ENCODE measurements around the gene ABCA13.

The ABCA13 gene

GRCh38 chr7:48312151-48312550, 140.9 kb downstream of the ABCA13 start:
- no peak for TF ChIP-seq EGR1 (IDR thresholded peaks at IDR 0.05)
- no peak for TF ChIP-seq CEBPB (IDR thresholded peaks at IDR 0.05)
- TF ChIP-seq EP300 (IDR thresholded peaks at IDR 0.05; ENCODE audit: borderline replicate concordance): no peak

GRCh38 chr7:48316768-48317167, 145.5 kb downstream of the ABCA13 start:
- TF ChIP-seq TAF1 (IDR thresholded peaks at IDR 0.05; ENCODE audit: low read depth): no peak
- TF ChIP-seq RAD21 (IDR thresholded peaks at IDR 0.05; ENCODE audit: low read depth): no peak
- no peak for TF ChIP-seq TEAD4 (IDR thresholded peaks at IDR 0.05)
- TF ChIP-seq CREB1 (IDR thresholded peaks at IDR 0.05; ENCODE audit: low read depth): no peak
- no peak for TF ChIP-seq FOXM1 (IDR thresholded peaks at IDR 0.05; ENCODE audit: borderline replicate concordance, low read depth)
- TF ChIP-seq YY1 (IDR thresholded peaks at IDR 0.05; ENCODE audit: low read depth): no peak

- TF ChIP-seq YY1 (IDR thresholded peaks at IDR 0.05; ENCODE audit: low read depth) (no peak), TCF12 (IDR thresholded peaks at IDR 0.05; ENCODE audit: low read depth) (no peak), MAX (IDR thresholded peaks at IDR 0.05) (no peak), REST (IDR thresholded peaks at IDR 0.05; ENCODE audit: low read depth) (no peak)
These were observed 146.1 kb downstream of the ABCA13 start for GRCh38 chr7:48317360-48317759.

GRCh38 chr7:48321319-48322010, 150.2 kb downstream of the ABCA13 start:
- no peak for TF ChIP-seq TEAD4 (IDR thresholded peaks at IDR 0.05)
- TF ChIP-seq RAD21 (IDR thresholded peaks at IDR 0.05; ENCODE audit: low read depth): no peak
- TF ChIP-seq YY1 (IDR thresholded peaks at IDR 0.05; ENCODE audit: low read depth): no peak
- no peak for TF ChIP-seq EP300 (IDR thresholded peaks at IDR 0.05; ENCODE audit: borderline replicate concordance)
- no peak for TF ChIP-seq NFIC (IDR thresholded peaks at IDR 0.05)
- no peak for TF ChIP-seq MAX (IDR thresholded peaks at IDR 0.05)
- no peak for TF ChIP-seq TCF12 (IDR thresholded peaks at IDR 0.05; ENCODE audit: low read depth)
- no peak for TF ChIP-seq CEBPB (IDR thresholded peaks at IDR 0.05)
- no peak for TF ChIP-seq TAF1 (IDR thresholded peaks at IDR 0.05; ENCODE audit: low read depth)
- TF ChIP-seq USF1 (IDR thresholded peaks at IDR 0.05): no peak
- no peak for TF ChIP-seq REST (IDR thresholded peaks at IDR 0.05; ENCODE audit: low read depth)
- no peak for TF ChIP-seq EGR1 (IDR thresholded peaks at IDR 0.05)
- no peak for TF ChIP-seq CREB1 (IDR thresholded peaks at IDR 0.05; ENCODE audit: low read depth)
- TF ChIP-seq FOXM1 (IDR thresholded peaks at IDR 0.05; ENCODE audit: borderline replicate concordance, low read depth): no peak
- no peak for TF ChIP-seq ZBTB7A (IDR thresholded peaks at IDR 0.05; ENCODE audit: low read depth)

- TF ChIP-seq TEAD4 (IDR thresholded peaks at IDR 0.05) (no peak), EGR1 (IDR thresholded peaks at IDR 0.05) (no peak), REST (IDR thresholded peaks at IDR 0.05; ENCODE audit: low read depth) (no peak), YY1 (IDR thresholded peaks at IDR 0.05; ENCODE audit: low read depth) (no peak), MAX (IDR thresholded peaks at IDR 0.05) (no peak), FOXM1 (IDR thresholded peaks at IDR 0.05; ENCODE audit: borderline replicate concordance, low read depth) (no peak), TAF1 (IDR thresholded peaks at IDR 0.05; ENCODE audit: low read depth) (no peak), NFIC (IDR thresholded peaks at IDR 0.05) (no peak), ZBTB7A (IDR thresholded peaks at IDR 0.05; ENCODE audit: low read depth) (no peak), USF1 (IDR thresholded peaks at IDR 0.05) (no peak), EP300 (IDR thresholded peaks at IDR 0.05; ENCODE audit: borderline replicate concordance) (no peak), CREB1 (IDR thresholded peaks at IDR 0.05; ENCODE audit: low read depth) (no peak), CEBPB (IDR thresholded peaks at IDR 0.05) (no peak), RAD21 (IDR thresholded peaks at IDR 0.05; ENCODE audit: low read depth) (no peak; the same call in 1 of the 2 replicates), TCF12 (IDR thresholded peaks at IDR 0.05; ENCODE audit: low read depth) (no peak)
These were observed 165.9 kb downstream of the ABCA13 start for GRCh38 chr7:48337012-48337621.

Measured in Ishikawa (cell line).